IPS-11a (cell line): ENCODE data around the gene COMMD10.

Source experiments
- H3K4me3 ChIP-seq: one replicate; pipeline ENCODE4 v1.5.1; 2013; ENCODE audit warnings: low read depth, low read length, control low read depth

COMMD10 gene

DNA sequence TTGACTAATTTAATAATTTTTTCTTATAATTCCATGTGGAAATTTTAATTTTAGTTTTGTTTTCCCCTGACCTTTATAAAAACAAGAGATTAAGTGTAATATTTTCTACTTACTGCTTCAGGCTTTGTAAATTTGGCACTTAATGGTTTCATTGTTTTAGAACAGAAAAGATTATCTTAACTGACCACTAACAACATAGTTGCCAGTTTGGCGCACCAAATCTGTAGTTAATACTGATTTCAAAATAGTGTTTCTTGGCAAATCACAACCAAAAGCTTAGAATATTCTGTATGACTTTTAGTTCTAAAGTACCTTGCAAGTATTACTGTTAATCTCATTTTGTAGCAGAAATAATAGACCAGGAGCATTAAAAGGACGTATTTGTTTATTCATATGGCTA is 124.3 kb downstream of the COMMD10 start:
- H3K4me3 ChIP-seq: no peak overlapping the region

DNA sequence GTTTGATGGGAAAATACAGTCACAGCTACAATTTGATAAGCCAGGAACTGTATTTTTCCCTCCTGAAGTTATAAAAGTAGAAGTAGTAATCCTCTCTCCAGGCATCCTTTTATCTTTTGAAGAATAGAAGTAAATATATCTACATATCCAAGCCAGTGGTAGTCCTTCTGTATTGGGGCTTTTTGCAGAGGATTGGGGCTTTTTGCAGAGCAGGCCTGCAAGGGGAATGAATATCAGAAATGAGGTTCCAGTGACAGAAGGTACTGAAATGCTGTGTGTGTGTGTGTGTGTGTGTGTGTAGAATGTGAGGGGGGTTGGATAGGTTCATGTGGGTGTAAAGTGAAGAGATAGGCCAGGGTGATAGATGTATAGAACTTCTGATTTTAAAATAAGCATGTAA is 127.4 kb downstream of the COMMD10 start:
- H3K4me3 ChIP-seq: no peak overlapping the region

DNA sequence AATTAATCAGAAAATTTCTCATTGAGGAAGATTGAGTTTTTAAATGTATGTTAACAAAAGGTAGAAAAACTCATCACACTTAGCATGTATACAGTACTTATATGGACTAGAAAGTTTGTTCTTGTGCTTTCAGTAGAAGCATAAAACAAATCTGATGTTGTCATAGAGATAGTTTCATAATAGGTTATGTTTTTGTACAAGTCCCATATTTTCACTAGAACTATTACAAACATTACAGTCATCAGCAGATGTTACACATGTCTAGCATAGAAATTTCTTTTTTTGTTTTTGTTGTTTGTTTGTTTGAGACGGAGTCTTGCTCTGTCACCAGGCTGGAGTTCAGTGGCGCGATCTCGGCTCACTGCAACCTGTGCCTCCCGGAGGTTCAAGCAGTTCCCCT is 131.4 kb downstream of the COMMD10 start:
- H3K4me3 ChIP-seq: no peak overlapping the region

DNA sequence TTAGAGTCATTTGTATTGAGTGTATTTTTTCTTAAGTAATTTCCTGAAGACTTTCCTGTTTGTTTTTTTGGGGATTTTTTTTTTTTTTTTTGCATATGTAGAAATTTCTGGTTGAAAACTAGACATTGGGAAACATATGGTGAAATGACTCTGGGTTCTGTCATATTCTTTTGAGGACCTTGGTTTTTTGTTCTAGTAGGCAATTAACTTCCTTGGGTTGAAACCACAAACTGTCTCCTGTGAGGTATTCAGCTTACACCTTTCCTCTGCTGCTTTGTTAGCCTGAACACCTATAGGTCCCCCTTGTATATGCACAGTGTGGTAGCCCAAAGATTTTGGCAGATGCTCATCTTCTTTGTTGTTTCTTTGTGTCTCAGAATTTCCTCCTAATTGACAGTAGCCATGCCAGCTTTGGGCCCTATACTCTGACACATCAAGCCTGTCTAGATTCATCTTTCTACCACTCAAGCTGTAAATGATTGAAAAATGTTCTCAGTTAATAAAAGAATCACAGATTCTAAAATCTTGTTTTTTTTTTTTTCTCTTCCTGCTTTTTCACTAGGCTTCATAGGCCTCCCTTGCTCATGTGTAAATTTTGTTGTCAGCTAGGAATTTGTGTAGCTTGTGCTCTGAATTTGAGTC is 140.6 kb downstream of the COMMD10 start:
- no peak overlapping the region for H3K4me3 ChIP-seq

DNA sequence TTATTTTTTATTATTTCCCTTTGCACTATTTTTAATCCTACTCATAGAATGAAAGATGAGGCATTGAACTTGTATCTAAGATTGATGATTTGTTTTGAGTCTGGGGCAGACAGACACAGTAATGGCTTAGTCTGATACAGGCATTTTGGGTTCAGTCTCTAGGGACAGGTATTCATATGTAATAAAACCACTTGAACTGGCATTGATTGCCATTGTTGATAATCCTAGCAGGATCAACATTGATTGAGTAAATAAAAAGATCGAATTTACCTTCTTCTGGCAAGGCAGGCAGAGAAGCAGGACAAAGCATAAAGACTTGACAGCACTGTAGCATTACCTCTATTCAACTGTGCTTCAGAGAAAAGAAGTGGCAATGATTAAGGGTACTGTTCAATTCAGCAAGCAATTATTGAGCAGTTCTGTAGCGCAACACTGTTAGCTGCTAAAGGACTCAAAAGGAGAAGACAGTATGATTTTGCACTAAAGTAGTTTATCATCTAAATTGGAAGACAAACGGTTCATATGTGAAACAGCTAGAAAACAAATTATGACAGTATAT is 144.4 kb downstream of the COMMD10 start:
- H3K4me3 ChIP-seq: no peak overlapping the region

DNA sequence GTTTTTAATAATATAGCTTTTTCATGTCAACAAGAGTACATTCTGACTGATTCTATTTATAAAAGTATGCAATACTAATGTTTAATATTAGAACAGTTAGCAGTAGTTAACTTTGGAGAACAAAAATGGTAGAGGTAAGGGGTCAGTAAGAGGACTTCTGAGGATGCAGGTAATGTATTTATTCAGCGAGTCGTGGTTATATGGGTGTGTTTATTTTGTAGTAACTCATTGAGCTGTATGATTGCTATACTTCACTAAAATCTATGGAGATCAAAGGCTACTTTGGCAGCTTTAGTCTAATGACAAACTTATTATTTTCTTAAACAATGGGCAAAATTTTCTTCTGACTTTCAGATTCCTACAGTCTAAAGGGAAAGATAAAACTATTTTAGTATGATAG is 146.5 kb downstream of the COMMD10 start:
- H3K4me3 ChIP-seq: no peak overlapping the region

DNA sequence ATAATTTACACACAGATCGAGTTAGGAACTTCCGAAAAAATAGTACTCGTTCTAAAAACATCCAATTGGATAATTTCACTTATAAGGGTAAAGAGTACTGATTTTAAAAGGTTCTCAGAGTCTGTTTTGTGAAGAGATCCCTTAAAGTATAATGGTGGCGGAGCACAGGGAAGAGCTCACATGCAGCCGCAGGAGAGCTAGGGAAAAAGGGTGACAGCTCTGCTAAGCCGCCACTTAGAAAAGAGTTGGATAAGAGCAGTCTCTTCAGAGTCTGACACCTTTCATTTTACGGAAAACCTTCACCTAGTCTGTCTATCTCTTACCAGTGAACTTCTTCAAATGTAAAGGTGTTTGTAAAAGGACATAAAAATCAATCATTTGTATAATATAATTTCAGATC is 149.9 kb downstream of the COMMD10 start:
- H3K4me3 ChIP-seq: no peak overlapping the region

DNA sequence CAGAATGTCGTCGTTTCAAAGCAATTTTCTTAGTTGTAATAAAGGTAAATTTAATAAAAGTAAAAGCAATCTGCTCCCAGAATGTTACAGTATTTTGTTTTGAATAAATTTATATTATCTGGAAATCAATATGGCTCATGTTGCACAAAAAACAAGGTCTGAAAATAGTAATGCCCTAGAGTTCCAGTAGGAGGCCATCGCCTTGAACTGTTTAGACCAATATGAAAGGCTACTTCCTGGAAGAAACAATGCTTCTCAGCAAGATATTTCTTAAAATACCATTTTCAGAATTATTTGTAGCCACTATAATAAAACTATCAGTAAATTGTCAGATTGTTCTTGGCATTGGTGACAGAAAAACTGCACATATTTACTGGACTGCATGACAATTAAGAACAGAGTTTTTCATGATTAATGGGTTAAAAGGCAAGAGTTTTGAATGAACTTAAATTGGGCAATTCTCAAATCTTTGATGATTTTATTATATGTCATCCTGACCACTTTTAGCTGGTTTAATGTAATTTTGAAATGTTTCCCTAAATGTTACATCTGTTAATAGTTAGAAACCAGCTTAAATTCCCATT is 153.2 kb downstream of the COMMD10 start:
- no peak overlapping the region for H3K4me3 ChIP-seq

DNA sequence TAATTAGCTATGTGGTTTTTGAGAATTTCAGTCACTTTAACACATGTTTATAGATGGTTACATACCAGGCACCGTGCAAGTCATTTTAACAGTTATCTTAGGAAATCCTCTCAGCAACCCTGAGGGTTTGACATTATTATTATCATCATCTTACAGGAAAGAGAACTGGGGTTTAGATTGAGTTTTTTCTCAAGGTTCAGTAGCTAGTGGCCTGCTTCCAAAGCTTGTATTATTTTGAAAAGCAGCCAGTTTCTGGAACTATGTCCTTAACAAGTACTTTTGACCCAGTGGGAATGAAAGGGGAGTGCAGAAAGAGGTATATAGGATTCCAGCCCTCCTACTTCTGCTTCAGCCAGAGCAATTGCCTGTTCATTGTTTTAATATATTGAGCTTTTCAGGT is 157.5 kb downstream of the COMMD10 start:
- no peak overlapping the region for H3K4me3 ChIP-seq

DNA sequence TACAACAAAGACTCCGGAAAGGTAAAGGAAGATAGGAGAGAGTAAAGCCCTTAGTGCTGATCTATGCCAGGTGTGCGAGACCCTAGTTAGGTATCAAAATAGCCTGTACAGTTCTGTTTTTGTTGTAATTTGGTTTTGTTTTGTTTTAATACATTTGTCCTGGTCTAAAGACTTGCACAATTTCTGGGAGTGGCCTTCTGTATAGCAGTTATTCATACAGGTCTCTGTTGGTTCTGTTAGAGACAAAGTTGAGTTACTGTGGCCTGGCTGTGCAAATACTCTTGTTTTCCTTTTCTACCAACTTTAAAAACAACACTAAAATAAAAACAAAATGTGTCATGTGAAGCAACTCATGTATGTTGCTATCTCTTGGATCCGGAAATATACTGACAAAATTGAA is 163.6 kb downstream of the COMMD10 start:
- H3K4me3 ChIP-seq: no peak overlapping the region

DNA sequence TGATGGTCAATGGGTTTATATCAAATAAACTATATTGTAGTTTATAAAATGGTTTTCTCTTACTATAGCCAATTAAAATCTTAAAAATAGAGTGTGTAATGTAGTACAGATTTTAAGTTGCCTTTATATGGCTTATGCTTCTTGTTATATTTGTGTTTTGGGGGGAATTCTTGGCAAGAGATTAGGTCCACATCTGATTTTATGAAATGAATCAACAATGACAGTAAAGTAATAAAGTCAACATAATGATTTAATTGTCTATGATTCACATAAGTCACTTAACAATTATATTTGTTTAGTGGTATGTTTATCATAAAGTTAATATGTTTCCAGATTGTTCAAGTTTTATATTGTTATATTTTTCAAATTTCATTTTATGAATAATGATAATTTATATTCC is 164.8 kb downstream of the COMMD10 start:
- no peak overlapping the region for H3K4me3 ChIP-seq

DNA sequence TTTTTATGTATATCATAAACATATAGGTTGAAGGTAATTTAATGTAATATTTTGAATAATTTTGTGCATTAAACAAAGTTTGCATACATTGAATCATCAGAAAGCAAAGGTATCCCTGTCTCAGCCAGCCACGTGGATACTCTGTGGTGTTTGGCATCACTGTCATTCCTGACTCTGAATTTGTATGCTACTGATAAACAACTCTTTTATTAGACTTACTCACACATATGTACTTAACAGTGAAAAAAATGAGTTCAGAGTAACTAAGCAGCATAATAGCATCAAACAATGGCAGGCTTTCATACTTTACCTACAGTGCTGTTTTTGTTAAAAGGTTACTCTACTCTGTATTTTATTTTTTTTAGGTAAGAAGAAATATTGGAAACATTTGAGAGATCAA is 171.9 kb downstream of the COMMD10 start:
- H3K4me3 ChIP-seq: no peak overlapping the region

DNA sequence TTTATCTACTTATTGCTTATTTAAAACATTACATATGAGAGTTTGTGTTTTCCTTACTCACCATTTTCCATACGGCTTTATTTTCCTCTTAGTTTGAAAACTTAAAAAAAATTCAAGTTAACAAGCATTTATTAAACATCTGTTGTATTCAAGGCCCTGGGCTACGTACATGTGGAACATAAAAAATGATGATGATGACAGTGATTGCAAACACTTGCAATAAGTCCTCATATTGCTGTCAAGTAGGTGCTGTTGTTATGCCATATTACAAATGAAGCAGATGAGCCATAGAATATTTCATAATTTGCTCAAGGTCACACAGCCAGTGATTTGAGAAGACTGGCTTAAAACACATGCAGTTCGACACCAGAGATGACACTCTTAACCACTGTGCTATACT is 180.6 kb downstream of the COMMD10 start:
- no peak overlapping the region for H3K4me3 ChIP-seq

DNA sequence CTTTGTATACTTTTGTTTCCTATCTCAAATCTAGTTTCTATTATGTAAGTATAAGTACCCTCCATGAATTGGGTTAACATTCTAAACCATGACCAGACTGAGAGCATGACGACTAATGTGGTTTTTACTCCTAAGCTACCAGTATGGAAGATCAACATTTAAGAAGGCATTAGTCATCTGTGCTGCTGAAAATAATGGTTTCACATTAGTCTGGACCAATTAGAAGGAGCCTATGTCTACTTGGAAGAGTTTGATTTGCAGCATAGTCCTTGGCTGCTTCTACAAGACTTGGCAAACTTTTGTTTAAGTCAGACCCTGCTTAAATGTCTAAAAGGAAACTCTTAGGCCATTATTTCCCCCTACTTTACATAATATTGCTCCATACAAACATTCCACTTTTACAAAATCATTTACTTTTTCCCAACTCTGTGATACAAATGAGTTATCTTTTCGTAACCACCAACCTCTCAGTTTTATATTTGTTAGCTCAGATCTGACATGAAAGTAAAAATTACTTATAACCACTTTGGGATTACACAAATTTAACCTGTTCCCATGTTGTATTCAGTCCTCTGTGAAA is 186.7 kb downstream of the COMMD10 start:
- no peak overlapping the region for H3K4me3 ChIP-seq

DNA sequence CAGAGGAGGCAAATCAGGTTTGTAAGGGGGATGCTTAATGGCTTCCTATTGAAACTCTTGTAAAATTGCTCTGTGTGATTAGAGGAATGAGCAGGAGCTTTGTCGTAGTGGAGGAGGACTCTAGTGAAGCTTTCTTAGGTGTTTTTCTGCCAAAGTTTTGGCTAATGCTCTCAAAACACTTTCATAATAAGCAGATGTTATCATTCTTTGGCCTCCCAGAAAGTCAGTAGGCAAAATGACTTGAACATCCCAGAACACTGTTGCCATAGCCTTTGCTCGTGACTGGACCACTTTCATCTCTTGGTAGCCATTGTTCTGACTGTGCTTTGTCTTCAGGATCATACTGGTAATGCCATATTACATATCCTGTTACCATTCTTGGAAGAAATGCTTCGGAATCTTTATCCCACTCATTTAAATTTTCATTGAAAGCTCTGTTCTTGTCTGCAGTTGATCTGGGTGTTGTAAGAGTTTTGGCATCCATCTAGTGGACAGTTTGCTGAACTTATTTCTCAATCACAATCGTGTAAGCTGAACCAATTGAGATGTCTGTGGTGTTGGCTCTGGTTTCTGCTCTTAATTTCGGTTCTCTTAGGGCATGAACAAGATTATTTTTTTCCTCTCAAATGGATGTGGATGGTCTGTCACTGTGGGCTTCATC is 187.6 kb downstream of the COMMD10 start:
- no peak overlapping the region for H3K4me3 ChIP-seq

DNA sequence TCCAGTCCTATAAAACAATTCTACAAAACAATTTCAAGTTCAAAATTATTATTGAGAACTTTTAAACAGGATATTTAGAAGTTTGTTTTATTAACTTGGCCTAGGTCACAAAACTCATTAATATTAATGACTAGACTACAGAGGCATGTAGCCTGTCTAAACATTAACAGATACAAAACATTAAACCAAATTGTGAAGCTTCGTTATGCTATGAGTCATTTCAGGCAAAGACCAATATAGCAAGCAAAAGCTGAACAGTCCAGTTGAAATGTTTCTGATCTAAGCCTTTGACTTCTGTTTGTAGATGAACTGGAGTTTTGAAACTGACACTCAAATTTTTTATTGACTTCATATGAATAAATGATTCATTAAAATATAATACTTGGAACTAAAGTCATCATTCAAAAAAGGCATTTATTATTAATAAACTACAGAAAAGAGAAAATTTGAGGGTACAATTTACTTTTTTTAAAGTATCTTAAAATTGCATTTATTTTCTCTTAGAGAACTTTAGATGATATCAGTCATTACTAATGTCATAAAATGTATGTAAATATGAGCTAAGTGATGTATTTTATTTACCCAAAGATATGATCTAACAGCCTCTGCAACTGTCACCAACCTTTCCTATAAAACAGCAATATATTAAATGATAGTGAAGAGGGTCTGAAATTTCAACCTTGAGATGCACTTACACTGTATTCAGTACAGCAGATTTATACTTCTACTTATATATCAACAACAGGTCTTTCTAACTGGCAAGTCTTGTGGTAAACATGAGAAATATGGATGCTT is 188.8 kb downstream of the COMMD10 start:
- H3K4me3 ChIP-seq: no peak overlapping the region

DNA sequence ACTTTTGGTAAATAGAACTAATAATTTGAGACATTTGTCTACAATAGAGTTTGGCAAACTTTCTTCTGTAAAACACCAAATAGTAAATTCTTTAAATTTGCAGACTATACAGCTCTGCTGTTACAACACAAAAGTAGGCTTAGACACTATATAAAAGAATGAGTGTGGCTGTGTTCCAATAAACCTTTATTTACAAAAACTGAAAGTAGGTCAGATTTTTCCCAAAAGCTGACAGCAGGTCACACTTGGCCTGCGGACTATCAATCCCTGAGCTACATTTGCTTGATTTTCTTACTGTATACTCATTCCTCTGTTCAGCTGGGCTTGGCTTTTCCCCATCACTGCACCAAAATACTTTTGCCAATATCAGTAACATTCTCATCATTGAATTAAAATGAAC is 189.4 kb downstream of the COMMD10 start:
- no peak overlapping the region for H3K4me3 ChIP-seq

DNA sequence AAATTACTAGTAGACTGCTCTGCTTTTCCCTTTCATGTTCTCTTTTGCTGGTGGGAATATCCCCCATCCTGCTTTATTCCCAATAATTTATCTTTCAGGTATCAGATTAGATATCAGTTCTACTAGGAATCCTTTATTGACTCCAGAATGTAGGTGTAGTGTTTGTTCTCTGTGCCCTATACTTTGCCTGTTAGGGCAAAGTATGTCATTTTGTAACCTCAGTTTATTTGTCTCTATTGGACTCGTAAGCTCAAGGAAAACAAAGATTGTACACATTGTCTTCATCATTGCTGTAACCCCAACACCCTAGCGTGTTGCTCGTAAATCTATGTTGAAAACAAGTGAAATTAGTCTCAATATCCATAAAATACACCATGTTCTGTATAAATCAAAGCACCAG is 190.5 kb downstream of the COMMD10 start:
- no peak overlapping the region for H3K4me3 ChIP-seq

DNA sequence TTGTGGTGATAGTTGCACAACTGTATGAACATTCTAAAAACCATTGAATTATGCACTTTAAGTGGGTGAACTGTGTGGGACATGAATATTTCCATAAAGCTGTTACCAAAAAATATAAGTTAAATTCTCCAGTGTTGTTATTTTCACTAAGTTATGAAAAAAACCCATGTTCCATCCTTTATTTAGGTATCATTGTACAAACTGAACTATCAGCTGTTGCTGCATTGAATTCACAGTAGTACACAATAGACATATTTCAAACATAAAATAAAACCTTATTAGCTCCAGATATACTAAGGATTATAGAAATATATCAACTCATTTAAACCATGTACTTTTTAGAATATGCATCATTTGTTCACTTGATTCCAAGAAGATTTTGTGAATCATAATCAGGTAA is 192.1 kb downstream of the COMMD10 start:
- no peak overlapping the region for H3K4me3 ChIP-seq

DNA sequence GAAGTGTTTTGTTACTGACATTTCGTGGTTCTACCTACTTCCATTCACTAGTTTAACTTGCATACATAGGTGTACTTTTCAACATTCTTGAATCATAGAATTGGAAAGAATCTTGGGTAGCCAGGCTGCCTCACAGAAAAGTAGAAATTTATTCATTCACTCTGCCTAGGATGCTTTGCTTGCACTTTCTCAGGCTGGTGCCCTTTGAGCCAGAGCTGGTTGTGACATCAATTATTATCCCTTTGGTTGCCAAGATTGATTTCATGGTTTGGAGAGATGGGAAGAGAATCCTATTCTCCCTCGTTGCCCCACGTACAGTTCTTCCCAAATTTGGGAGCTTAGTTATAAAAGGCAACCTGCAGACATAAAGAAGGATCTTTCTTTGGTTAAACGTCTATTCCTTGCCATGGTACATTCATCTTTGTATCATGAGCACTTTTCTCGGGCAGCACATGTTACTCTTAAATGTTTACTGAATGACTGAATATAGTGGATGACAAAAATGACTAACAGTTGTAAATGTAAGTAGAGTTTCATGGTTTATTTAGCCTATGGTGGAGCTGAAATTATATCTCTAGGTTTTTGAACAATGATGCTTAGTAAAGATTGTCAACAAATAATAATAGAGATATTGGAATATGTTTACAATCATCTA is 195.5 kb downstream of the COMMD10 start:
- H3K4me3 ChIP-seq: no peak overlapping the region

DNA sequence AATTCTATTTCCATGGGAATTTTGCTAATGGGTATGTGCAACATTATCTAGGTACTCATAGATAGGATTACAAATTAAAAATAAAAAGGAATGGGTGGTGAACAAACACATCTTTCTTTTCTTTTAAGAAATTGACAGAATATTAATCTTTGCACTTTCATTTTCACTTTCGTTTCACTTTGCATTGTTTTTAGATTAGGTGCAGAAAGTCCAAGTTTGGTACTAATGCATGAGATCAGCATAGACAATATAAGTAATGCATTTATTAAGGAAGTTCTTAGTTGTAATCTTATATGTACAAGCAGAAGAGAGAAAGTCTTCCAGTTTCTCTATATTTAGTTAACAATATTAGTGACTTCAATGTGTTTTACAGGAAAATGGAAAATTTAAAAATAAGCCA is 196.5 kb downstream of the COMMD10 start:
- H3K4me3 ChIP-seq: no peak overlapping the region
